ENCODE measurements around the gene TTC9C. TPM values are rescaled to one million over a fixed set of nuclear protein-coding genes. Genes with fewer than 3 reads are reported as not detected.

The TTC9C gene, protein sequence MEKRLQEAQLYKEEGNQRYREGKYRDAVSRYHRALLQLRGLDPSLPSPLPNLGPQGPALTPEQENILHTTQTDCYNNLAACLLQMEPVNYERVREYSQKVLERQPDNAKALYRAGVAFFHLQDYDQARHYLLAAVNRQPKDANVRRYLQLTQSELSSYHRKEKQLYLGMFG
- 19.4 TPM for total RNA-seq
- 10 to 100 TPM; 27.6 to 39.5 (median 31.6) TPM for polyA plus RNA-seq

DNA sequence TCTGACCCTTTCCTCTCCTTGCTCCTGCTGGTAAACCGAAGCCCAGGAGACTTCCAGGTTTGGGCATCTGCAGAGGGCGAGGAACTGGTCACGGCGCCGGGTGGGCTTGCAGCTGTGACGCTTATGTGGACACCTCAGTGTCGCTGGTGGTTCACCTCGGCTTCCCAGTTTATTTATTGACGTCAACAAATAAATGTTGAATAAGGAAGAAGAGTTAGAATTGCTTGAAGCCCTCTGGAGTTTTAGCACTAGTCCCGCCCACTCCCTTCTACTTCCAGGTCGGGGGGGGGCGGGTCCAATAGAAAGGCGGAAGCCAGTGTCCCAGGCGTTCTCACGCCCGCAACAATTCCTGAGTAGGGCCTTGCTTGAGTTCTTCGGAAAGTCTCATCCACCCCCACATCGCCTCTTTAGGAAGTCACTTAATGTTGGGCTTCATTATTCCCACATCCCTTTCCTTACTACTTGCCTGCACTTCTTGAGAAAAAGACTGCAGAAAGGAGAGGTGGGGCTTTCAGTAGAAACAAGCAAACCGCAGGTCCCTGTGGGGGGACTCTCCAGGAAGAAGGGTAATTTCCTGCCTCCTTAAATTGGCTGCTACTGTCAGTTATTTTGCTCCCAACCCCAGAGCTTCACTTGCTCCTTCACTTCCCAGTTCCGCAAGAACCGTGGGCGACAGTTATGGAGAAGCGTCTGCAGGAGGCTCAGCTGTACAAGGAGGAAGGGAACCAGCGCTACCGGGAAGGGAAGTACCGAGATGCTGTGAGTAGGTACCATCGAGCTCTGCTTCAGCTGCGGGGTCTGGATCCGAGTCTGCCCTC, at the start of gene TTC9C:
TSS of gene TTC9C (plus strand) at position 316 of the 818 bp plus-strand sequence. CDS start at position 679, 363 bp downstream.
- H3K9me3 Mint-ChIP-seq, result peaks cover 0 to 1% (median 0%) of the 10 kb centered on the region in 7 donors
- H3K27ac Mint-ChIP-seq, result peak within 1 kb of the TSS; percentile 92 to 100 (median 99)
- Histone ChIP-seq H3K4me1 (ENCODE audit: control insufficient read depth, insufficient read depth, low read length, poor library complexity, severe bottlenecking) (peaks cover 57% of the 10 kb centered on the region), H3K27ac (ENCODE audit: insufficient read depth, low read length, poor library complexity, severe bottlenecking) (peak within 1 kb of the TSS; percentile 97), H3K36me3 (ENCODE audit: control insufficient read depth, insufficient read depth, low read length) (peaks cover 21% of the 10 kb centered on the region), H3K27me3 (ENCODE audit: control insufficient read depth, insufficient read depth, low read length) (no peaks in the 10 kb centered on the region), H3K4me3 (ENCODE audit: low read depth, low read length) (peak within 1 kb of the TSS; percentile 99), H3K9me3 (ENCODE audit: control insufficient read depth in 2 of 2, low read length in 2 of 2) (no peaks in the 10 kb centered on the region)
- ATAC-seq (ENCODE audit: low read depth in 2 of 2) (peak; percentile 27 to 34), DNase-seq (peak; percentile 81 to 92 (median 87))
- H3K36me3 Mint-ChIP-seq, result peaks cover 21% of the 10 kb centered on the region
- peaks cover 29 to 61% (median 42%) of the 10 kb centered on the region in 4 donors for H3K4me1 Mint-ChIP-seq
- H3K4me3 Mint-ChIP-seq, result peak within 1 kb of the TSS; percentile 94 to 99 (median 96)
- peaks cover 13% of the 10 kb centered on the region for H3K27me3 Mint-ChIP-seq

DNA sequence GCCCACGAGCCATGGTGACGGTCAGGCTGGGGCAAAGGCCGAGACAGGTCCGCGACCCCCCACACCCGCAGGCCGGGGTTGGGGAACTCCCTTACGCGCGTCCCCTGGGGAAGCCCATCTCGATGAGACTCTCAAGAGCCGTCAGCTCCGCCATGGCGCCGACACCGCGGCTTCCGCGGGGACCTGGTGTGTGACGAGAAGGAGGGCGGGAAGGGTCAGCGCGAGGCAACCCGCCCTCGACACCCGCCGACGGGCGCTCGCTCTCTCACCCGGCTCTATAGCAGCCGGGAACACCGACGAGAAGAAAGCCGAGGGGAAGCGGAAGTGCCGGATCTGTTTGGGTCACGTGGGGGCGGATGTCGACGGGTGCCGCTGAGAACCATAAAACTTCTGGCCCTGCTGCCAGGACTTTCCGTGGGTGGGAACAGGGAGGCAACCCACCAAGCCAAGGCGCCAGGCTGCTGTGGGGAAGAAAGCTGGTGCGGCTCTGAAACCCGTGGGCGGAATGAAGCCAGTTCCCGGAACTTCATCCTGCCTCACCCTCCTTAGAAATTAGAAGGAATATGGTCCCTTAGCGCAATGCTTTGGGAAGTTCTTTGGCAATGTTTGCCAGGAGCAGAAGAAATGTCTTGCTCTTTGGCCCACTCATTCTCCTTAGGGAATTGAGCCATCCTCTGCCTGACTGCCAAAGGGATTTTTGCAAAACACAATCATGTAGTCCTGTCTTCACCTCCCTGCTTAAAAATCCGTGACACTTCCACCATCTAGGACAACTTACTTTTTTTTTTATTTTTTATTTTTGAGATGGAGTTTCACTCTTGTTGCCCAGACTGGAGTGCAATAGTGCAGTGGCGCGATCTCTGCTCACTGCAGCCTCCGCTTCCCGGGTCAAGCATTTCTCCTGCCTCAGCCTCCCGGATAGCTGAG, 49.3 kb upstream of the TTC9C start, which contains the start of gene UBXN1:
TSS of gene UBXN1 (minus strand) at position 304 of the 927 bp plus-strand sequence. CDS start at position 154, 150 bp downstream.
- Mint-ChIP-seq H3K27me3 (no peaks in the 10 kb centered on the region), H3K27ac (peak within 1 kb of the TSS; percentile 93 to 96 (median 96)), H3K9me3 (no peaks in the 10 kb centered on the region), H3K36me3 (peaks cover 18% of the 10 kb centered on the region), H3K4me3 (peak within 1 kb of the TSS; percentile 91 to 97 (median 94)), H3K4me1 (peaks cover 5 to 43% (median 28%) of the 10 kb centered on the region in 4 donors)
- peaks cover 24% of the 10 kb centered on the region for H3K36me3 ChIP-seq (ENCODE audit: control insufficient read depth, insufficient read depth, low read length)
- ATAC-seq (ENCODE audit: low read depth in 2 of 2) (peak; percentile 84 to 87), DNase-seq (peak; percentile 81 to 89 (median 81))
- H3K27me3 ChIP-seq (ENCODE audit: control insufficient read depth, insufficient read depth, low read length), result no peaks in the 10 kb centered on the region
- no peaks in the 10 kb centered on the region for H3K9me3 ChIP-seq (ENCODE audit: control insufficient read depth in 2 of 2, low read length in 2 of 2)
- H3K4me1 ChIP-seq (ENCODE audit: control insufficient read depth, insufficient read depth, low read length, poor library complexity, severe bottlenecking), result peaks cover 29% of the 10 kb centered on the region
- H3K4me3 ChIP-seq (ENCODE audit: low read depth, low read length), result peak within 1 kb of the TSS; percentile 90
- H3K27ac ChIP-seq (ENCODE audit: insufficient read depth, low read length, poor library complexity, severe bottlenecking), result peak within 1 kb of the TSS; percentile 95

DNA sequence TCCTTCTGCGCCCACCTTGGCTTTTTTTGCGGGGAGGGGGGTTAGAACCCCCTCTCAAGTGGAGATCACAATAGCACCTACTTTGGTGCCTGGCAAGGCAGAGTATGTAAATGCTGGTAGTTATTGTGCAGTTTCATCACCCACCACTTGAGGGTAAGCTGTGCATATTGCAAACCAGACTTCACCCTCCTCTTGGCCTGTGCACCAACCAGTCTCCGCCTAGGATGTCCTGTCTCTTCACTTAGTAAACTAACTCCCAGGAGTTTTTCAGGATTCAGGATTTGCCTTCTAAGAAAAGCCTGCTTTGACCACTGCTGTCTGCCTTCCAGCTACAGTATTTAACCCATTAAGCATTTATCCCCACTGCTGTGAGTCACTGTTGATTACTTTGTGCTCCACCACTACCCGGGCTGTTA, 47.5 kb upstream of the TTC9C start:
- DNase-seq, result peak in 2 of 3 donors; percentile 58 to 77
- Mint-ChIP-seq H3K27me3 (no peaks in the 10 kb centered on the region), H3K4me1 (peaks cover 5 to 33% (median 24%) of the 10 kb centered on the region in 4 donors), H3K36me3 (peaks cover 15% of the 10 kb centered on the region), H3K4me3 (peak overlapping the region; percentile 64 to 91 (median 88)), H3K9me3 (no peaks in the 10 kb centered on the region), H3K27ac (peak overlapping the region in 2 of 3 donors; percentile 52 to 83)
- H3K4me3 ChIP-seq (ENCODE audit: low read depth, low read length), result no peak overlapping the region
- no peaks in the 10 kb centered on the region for H3K9me3 ChIP-seq (ENCODE audit: control insufficient read depth in 2 of 2, low read length in 2 of 2)
- H3K27ac ChIP-seq (ENCODE audit: insufficient read depth, low read length, poor library complexity, severe bottlenecking), result peak overlapping the region; percentile 33
- peaks cover 29% of the 10 kb centered on the region for H3K4me1 ChIP-seq (ENCODE audit: control insufficient read depth, insufficient read depth, low read length, poor library complexity, severe bottlenecking)
- H3K27me3 ChIP-seq (ENCODE audit: control insufficient read depth, insufficient read depth, low read length), result no peaks in the 10 kb centered on the region
- H3K36me3 ChIP-seq (ENCODE audit: control insufficient read depth, insufficient read depth, low read length), result peaks cover 18% of the 10 kb centered on the region
- peak; percentile 74 to 76 for ATAC-seq (ENCODE audit: low read depth in 2 of 2)

DNA sequence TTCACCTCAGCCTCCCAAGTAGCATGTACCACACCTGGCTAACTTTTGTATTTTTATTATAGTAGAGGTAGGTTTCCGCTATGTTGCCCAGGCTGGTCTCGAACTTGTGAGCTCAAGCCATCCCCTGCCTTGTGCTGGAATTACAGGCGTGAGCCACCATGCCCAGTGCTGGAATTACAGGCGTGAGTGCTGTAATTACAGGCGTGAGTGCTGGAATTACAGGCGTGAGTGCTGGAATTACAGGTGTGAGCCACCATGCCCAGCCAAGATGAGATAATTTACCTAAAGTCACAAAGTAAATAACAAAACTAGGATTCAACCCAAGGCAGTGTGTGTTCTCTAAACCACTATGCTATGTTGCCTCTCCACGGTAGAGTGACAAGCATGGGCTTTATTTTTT, 45.8 kb upstream of the TTC9C start:
- peaks cover 2% of the 10 kb centered on the region for H3K27me3 ChIP-seq (ENCODE audit: control insufficient read depth, insufficient read depth, low read length)
- H3K27ac ChIP-seq (ENCODE audit: insufficient read depth, low read length, poor library complexity, severe bottlenecking), result no peak overlapping the region
- peaks cover 16% of the 10 kb centered on the region for H3K4me1 ChIP-seq (ENCODE audit: control insufficient read depth, insufficient read depth, low read length, poor library complexity, severe bottlenecking)
- Mint-ChIP-seq H3K4me1 (peaks cover 5 to 26% (median 18%) of the 10 kb centered on the region in 4 donors), H3K9me3 (no peaks in the 10 kb centered on the region), H3K27me3 (no peaks in the 10 kb centered on the region), H3K27ac (no peak overlapping the region), H3K4me3 (no peak overlapping the region), H3K36me3 (peaks cover 5% of the 10 kb centered on the region)
- DNase-seq (no peak), ATAC-seq (ENCODE audit: low read depth in 2 of 2) (no peak)
- H3K9me3 ChIP-seq (ENCODE audit: control insufficient read depth in 2 of 2, low read length in 2 of 2), result no peaks in the 10 kb centered on the region
- no peak overlapping the region for H3K4me3 ChIP-seq (ENCODE audit: low read depth, low read length)
- H3K36me3 ChIP-seq (ENCODE audit: control insufficient read depth, insufficient read depth, low read length), result peaks cover 3% of the 10 kb centered on the region

DNA sequence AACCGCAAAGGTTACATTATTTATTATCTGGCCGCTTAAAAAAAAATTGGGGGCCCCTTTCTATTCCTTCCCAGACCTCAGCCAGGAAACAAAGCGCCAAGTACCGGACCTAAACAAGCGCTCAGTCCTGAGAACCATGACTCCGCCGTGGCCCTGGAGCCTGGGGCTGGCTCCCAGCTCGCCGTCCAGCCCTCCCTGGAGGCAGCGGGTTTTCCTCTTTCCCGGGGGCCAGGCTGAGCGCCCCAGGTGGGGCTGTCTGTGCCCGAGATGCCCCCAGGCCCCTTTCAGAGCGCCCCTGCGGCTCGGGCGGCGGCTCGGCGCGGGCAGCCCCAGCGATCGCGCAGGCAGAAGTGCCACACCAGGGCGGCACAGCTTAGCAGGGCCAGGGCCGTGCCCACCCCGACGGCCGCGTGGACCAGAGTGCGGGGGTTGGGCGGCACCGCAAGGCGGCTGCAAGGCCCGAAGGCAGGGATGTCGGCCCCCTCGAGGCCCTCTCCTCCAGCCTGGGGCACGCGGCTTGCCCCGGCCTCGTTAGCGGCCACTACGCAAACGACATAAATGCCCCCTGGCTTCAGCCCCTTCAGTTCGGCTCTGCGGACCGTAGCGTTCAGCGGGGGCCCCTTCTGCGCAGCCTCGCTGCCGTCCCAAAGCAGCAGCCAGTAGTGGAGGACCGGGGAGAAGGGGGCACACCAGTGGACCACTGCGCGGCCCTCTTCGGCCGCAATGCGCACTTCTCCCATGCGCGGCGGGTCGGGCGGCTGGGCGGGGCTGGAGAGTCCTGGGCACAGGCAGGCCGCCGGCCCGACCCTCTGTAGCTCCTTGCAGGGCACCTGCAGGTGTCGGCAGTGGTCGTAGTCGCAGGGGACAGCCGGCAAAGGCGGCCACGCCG, 40.5 kb upstream of the TTC9C start:
- no peak for DNase-seq
- peaks cover 2% of the 10 kb centered on the region for H3K27me3 ChIP-seq (ENCODE audit: control insufficient read depth, insufficient read depth, low read length)
- H3K4me1 ChIP-seq (ENCODE audit: control insufficient read depth, insufficient read depth, low read length, poor library complexity, severe bottlenecking), result no peaks in the 10 kb centered on the region
- no peak overlapping the region for H3K27ac Mint-ChIP-seq
- H3K9me3 Mint-ChIP-seq, result no peaks in the 10 kb centered on the region
- peaks cover 4% of the 10 kb centered on the region for H3K27me3 Mint-ChIP-seq
- no peak overlapping the region for H3K4me3 ChIP-seq (ENCODE audit: low read depth, low read length)
- ATAC-seq (ENCODE audit: low read depth in 2 of 2), result no peak
- H3K36me3 Mint-ChIP-seq, result peaks cover 11% of the 10 kb centered on the region
- H3K4me3 Mint-ChIP-seq, result no peak overlapping the region
- no peaks in the 10 kb centered on the region for H3K36me3 ChIP-seq (ENCODE audit: control insufficient read depth, insufficient read depth, low read length)
- no peak overlapping the region for H3K27ac ChIP-seq (ENCODE audit: insufficient read depth, low read length, poor library complexity, severe bottlenecking)
- H3K9me3 ChIP-seq (ENCODE audit: control insufficient read depth in 2 of 2, low read length in 2 of 2), result no peaks in the 10 kb centered on the region
- H3K4me1 Mint-ChIP-seq, result peaks cover 0 to 3% (median 0%) of the 10 kb centered on the region in 4 donors

DNA sequence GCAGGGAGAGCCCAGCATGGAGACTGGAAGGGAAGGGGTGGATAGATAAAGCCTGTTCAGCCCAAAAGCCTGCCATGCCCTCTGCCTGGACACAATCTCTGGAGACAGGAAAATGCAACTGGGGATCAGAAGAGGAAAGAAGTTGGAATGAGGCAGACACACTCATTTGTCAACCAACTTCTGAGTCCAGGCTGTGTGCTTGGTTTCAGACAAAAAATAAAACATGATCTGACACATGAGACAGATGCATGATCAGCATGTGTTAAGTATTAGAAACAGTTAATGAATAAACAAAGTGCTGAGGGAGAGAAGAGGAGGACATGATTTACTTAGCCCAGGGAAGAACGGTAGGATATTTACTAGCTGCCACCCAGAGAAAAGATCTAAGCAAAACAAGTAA, 39.8 kb upstream of the TTC9C start:
- no peaks in the 10 kb centered on the region for H3K9me3 Mint-ChIP-seq

More for the DNA sequence above, 39.8 kb upstream of the TTC9C start:
- ATAC-seq (ENCODE audit: low read depth in 2 of 2), result no peak
- H3K27ac ChIP-seq (ENCODE audit: insufficient read depth, low read length, poor library complexity, severe bottlenecking), result no peak overlapping the region
- H3K27ac Mint-ChIP-seq, result no peak overlapping the region
- no peak for DNase-seq
- H3K4me3 Mint-ChIP-seq, result no peak overlapping the region
- no peak overlapping the region for H3K4me3 ChIP-seq (ENCODE audit: low read depth, low read length)
- H3K4me1 ChIP-seq (ENCODE audit: control insufficient read depth, insufficient read depth, low read length, poor library complexity, severe bottlenecking), result no peaks in the 10 kb centered on the region
- H3K27me3 Mint-ChIP-seq, result peaks cover 4% of the 10 kb centered on the region
- H3K9me3 ChIP-seq (ENCODE audit: control insufficient read depth in 2 of 2, low read length in 2 of 2), result no peaks in the 10 kb centered on the region
- H3K27me3 ChIP-seq (ENCODE audit: control insufficient read depth, insufficient read depth, low read length), result peaks cover 2% of the 10 kb centered on the region
- H3K4me1 Mint-ChIP-seq, result peaks cover 0 to 3% (median 0%) of the 10 kb centered on the region in 4 donors
- H3K36me3 Mint-ChIP-seq, result peaks cover 13% of the 10 kb centered on the region
- no peaks in the 10 kb centered on the region for H3K36me3 ChIP-seq (ENCODE audit: control insufficient read depth, insufficient read depth, low read length)

Data from CD4-positive, CD25-positive, alpha-beta regulatory T cell (primary cell).